GM19372 (cell line): ENCODE data around the gene CCL27.

ENCODE experiments used
- ATAC-seq: cut with Tn5 transposase; IDR thresholded peaks from one replicate; pipeline ENCODE4 v1.9.1; 2021; ENCODE audit warnings: mild to moderate bottlenecking, low read depth, moderate library complexity; ENCODE audit not compliant: unreplicated experiment

The CCL27 gene

DNA sequence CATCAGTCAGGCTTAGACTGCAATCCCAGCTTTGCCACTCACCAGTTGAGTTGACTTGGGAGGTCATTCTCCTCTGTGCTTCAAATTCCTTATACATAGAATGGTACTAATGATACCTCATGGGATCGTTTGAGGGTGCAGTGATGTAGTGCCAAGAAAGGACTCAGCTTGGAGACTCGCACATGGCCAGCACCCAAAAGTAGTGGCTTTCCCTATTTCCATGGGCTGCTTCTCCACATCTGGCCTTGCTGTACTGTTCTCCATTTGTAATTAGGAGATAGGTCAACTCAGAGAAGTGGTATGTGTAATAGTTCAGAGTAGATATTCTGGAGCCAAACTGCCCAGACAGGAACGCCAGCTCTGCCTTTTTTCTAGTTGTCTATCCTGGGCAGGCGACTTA lies 23.1 kb upstream of the CCL27 start:
- ATAC-seq = no peak

DNA sequence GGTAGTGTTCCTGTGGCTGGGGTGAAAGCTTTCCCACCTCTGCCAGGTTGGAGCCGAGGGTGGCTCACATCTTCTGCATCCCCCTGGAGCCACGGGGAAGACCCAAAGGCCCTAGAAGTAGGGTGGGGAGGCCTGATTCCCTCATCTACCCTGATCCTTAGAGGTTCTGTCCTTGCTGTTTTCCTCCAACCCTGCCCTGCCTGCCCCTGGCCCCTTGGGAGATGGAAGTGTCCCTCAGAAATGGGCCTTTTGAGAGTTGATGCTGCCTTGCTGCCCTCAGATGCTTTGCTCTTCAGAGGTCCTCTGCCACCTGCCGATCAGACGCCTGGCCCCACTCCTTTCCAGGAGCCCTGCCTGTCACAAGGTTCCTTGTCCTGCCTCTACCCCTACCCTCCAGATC lies 22.4 kb upstream of the CCL27 start:
- no peak for ATAC-seq

DNA sequence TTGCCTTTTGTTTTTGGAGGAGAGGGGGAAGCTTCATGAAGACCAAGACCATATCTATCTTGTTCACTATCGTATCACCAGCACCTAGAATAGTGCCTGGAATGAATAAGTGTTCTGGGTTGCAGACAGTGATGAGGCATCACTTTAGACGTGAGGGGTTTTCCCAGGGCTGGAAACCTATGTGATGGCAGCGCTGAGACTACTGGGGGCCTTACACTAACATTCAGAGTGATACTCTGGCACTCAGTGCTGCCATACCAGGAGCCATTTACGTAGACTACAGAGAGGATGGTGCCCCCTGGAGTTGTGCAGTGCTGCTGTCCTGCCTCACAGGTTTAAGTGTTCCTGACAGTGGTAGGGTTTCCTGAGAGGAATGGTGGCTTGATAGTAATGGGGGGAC lies 21.7 kb upstream of the CCL27 start:
- no peak for ATAC-seq

DNA sequence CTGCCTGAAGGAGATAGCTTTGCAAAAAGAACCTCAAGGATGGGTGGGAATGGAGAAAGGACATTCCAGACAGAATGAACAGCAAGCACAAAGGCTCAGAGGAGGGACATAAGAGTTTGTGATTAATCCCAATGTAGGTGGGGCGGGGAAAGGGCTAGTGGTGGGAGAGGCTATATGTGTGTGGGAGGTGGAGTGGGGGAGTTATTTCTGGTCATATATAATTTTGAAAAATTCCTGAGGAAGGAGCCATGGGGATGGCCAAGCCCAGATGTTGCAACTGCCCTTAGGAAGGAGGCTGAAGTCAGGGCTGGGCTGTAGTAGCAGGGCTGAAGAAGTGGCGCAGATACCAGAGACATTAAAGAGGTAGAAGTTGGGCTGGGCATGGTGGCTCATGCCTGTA lies 13.4 kb upstream of the CCL27 start:
- ATAC-seq = no peak

DNA sequence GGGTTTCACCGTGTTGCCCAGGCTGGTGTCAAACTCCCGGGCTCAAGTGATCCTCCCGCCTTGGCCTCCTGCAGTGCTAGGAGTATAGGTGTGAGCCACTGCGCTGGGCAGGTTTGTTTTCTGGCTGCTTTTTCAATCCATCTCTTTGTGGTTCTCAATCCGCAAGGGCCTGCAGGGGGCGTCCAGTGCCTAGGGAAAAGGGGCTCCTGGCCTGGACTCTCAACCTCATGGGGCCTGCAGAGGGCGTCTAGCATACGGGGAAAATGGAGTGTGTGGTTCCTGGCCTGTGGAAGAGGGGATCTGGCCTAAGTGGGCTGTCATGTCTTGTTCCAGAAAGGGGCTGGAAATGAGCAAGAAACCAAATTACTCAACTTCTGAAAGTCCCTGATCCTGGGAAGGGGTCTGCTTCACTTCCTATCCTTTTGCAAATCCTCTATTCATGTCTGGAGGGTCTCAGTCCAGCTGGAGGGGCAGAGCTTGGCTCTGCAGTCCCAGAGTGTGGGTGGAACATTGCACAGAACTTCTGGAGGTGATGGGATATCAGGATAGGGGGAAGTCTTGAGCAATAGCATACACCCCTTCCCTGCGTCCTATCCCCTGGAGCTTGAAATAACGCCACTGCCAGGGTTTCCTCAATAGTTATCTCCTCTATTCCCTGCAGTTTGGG lies 12.7 kb upstream of the CCL27 start:
- ATAC-seq = no peak

DNA sequence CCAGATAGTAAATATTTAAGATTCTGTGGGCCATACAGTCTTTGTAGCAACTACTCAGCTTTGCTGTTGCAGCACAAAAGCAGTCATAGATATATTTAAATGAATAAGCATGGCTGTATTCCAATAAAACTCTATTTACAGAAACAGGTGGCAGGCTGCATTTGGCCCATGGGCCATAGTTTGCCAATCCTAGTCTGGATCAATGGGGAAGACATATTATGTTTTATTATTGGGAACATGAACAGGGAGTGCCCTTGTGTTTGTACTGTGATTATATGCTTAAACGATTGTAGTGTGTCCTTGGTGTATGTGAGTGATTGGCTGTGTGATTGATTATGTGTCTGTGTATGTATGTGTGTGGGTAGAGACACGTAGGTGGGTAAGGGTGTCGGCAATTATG lies 12.0 kb upstream of the CCL27 start:
- ATAC-seq = no peak

DNA sequence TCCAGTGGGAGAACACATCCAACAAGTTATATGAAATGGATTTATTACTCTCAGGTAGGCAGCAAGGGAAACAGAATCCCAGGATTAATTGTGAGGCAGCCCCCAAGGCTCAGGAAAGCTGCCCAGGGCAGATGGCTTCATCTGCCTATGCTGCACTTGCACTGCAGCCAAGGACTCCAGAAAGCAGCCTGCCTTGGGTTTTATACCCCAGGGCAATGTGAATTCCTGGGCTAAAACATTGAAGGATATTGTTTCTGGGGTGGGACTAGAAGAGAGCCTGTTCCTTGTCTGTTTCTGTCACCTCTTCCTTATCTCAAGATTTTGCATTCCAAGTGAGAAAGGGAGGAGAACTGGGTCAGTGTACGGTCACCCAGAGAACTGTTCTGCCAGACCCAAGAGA lies 8.8 kb upstream of the CCL27 start:
- ATAC-seq = no peak

DNA sequence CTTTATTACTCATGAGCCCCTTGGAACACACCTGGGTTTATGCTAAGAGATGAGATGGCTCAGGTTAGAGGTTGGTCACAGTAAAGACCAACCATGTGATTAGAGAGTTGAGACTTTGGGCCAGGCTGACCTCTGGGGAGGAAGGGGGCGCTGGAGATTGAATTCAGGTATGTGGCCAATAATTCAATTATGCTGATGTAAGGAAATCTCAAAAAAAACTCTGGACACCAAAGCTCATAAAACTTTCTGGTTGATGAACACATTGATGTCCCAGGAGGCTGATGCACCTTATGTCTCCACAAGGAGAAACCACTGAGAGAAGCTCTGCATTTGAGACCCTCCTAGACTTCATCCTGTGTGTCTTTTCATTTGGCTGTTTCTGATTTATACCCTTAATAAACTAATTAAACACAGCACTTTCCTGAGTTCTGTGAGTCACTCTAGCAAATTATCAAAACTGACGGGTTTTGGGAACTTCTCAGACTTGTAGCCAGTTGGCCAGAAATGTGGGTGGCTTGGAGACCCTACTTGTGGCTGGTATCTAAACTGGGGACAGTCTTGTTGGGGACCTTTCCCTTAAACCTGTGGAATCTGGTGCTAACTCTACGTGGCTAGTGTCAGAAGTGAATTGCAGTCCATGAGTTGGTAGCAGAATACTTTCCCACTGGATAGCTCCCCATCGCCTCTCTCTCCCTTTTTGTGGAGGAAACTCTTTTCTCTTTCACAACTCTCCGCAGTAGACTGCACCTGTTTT lies 7.5 kb upstream of the CCL27 start:
- ATAC-seq = no peak

DNA sequence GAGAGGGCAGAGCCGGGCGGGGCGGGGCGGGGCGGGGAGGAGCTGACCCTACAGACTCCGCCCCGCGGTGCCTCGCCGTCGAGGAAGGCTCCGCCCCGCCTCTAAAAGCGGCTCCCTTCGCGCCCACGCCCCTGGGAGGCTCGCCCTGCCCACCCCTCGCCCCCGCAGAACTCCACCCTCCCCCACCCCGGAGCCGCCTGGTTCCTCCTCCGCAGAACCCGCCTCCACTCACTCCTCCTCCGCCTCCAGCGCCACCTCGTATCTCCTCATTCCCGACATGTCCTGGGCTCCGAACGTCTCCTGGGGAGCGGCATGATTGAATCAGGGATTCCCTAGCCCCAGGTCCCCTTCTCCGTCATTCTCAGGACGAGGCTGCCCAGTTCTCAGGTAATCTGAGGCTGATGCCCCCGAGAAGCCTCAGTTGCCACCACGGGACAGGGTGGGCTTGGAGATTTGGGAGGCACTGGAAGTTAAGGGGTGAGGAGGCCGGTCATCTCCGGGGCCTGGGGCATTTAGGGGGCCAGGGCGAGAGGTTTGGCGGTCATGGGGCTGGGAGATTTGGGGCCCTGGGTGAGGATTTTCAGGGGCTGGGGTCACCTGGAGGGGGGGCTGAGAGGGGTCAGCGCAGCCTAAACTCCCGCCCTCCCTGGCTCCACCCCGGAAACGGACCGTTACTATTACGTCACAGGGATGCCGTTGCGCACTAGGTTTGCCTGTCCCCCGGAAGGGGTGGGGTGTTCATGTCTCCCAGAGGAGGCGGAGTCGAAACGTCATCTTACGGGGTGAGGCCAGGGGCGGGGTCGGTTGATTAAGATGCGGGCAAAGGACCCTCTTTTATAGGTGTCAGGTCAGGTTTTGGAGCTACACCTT lies 3.2 kb upstream of the CCL27 start:
- ATAC-seq = peak; percentile 73

DNA sequence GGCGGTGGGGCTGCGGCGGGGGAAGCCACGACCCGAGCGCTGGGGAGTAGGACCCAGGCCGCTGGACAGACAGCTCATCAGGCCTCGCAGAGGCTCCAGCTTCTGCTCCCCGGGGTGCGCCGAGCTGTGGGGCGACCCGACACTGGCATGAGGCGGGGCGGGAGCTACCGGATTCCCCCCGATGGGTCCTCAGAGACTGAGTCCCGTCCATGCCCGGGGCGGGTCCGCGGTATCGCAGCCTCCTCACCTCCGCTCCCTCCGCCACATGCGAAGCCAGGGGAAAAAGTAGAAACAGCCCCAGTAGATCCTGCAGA lies 2.6 kb upstream of the CCL27 start:
- peak; percentile 5 for ATAC-seq

DNA sequence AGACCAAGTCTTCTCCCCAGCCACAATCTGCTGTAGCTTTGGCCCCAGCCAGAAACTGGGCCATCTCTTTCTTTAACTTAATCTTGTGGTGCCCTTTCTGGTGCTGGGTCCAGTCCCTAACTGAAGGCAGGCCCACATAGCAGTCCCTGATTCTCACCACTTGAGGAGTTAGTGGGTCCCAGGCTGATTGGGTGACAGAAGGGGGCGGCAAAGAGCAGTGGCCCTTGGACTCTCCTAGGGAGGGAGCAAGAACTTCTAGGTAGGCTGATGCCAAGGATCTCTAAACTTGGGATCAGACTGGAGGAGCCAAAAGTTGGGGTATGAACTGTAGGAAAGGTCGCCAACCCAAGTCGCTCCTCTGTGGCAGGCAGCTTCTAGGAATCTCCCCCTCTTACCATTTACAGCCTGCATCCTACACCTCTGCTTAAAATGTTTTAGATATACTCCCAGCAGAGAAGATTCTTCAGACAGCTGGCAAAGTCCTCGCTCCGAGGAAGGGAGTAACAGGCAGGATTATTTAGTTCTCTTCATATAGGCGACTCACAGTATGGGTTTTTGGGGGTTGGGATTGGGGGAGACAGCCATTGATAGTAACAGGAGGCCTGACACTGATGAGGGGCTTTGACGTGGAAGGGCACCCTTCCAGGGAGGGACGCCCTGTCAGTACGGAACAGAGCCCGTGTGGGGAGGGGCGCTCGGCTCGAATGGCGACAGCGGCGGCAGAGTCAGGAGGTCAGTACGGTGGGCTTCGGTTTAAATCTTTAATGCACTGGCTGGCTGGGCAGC lies 2.0 kb upstream of the CCL27 start:
- peak; percentile 52 for ATAC-seq

DNA sequence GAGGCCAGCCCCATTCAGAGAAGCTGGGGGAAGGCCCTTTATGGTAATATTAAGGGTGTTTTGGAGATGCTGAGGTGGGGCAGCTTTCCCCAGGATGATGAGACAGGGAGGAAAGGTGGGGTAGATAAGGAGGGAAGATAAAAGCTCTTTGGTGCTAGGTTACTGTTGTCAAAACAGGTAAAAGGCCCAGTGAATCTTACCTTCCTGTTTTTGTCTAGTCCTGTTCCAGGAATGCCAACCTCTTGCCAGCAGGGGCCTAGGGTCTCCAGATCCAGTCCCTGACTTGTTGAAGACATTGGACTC lies 797 bp upstream of the CCL27 start:
- ATAC-seq = no peak

DNA sequence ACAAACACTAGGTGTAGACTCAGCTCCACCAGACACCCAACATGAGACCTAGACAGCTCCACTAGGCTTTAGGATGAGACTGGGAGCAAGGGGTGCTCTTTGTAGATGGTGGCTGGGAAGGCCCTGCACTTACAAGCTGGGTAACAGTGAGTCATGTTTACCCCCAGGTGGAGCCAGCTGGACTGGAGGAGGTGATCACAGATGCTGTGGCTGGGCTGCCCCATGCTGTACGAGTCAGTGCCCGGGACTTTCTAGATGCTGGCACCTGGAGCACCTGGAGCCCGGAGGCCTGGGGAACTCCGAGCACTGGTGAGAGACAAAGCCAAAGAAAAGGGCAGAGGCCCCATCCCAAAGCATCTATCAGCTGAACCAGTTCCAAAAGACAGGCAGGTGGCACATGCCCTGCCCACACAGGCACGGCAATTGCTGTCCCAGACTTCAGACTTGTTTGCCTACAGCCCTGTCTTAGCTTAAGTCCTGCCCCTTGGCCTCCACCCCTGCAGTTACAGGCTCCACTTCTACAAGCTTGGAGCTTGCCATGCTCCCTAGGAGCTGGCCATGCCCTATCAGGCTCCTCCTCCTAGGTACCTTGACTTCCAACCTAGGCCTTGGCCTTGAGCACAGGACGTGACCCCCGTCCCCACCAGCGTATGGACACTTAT lies 2.7 kb downstream of the CCL27 start:
- no peak for ATAC-seq

DNA sequence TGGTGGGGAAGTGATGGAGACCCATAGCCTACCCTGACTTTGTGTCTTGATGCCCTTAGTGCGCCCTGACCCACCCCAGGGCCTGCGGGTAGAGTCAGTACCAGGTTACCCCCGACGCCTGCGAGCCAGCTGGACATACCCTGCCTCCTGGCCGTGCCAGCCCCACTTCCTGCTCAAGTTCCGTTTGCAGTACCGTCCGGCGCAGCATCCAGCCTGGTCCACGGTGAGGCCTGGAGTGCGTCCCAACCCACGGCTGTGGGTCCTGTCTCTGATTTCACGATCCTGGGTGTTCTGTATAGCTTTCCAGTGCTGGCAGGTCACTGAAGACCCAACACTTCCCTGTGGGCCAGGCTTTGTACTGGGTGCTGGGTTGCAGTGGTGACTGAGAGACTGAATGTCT lies 4.0 kb downstream of the CCL27 start:
- ATAC-seq = no peak

DNA sequence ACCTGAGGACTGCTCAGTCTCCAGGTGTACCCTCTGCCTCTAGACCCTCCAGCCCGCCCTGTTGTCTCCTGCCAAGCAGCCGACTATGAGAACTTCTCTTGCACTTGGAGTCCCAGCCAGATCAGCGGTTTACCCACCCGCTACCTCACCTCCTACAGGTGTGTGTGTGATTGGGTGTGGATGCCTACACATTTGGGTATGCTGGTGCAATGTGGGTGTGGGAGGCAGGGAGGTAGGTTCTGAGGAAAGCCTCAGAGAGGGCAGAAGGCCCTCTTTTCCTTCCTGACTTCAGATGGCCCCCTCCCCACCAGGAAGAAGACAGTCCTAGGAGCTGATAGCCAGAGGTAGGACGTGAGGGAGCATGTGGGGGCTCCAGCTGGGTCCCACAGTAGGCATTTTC lies 5.5 kb downstream of the CCL27 start:
- ATAC-seq = no peak

DNA sequence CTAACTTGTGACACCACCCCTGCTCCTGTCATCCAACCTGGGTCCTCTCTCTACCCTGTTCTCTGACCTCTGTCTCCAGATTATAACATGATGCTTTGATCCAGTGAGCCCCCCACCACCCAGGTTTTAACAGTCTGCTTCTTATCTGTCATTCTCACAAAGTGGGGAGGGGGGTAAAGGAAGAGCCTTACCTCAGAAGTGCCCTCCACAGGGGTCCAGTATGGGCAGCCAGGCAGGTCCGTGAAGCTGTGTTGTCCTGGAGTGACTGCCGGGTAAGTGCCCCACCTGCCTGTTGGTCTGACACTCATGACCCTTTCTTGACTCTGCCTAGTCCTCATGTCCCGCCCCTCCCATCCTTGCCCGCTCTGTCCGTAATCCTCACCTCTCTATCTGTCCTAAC lies 7.1 kb downstream of the CCL27 start:
- ATAC-seq = no peak

DNA sequence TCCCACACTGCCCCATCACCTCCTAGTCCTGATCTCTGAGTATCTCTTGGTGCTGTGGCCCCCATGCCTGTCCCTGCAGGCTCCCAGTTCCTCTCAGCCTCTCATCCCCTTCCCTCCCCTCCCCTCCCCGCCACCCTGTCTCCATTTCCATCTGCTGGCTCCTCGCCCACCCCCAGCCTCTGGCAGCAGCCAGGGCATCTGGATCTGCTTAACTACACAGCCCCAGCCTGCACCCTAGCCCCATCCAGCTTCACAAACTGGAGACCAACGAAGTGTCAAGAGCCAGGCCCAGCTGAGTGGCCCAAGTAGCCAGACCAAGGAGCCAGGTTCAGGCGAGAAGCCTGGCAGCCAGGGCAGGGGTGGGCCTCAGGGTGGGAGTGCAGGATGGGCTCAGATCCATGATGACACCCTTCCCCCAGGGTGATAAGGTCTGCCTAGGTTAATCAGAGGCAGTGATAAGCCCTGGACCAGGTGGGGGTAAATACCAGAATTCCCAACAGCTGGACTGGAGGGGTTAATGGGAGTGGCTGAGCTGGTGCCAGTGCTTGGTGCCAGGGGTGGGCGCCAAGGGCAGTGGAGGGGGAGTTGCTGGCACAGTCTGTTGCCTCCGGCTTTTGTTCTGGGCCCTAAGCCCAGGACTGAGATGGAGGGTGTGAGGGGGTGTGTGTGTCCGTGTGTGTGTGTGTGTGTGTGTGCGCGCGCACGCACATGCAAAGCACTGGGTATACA lies 8.0 kb downstream of the CCL27 start:
- no peak for ATAC-seq

DNA sequence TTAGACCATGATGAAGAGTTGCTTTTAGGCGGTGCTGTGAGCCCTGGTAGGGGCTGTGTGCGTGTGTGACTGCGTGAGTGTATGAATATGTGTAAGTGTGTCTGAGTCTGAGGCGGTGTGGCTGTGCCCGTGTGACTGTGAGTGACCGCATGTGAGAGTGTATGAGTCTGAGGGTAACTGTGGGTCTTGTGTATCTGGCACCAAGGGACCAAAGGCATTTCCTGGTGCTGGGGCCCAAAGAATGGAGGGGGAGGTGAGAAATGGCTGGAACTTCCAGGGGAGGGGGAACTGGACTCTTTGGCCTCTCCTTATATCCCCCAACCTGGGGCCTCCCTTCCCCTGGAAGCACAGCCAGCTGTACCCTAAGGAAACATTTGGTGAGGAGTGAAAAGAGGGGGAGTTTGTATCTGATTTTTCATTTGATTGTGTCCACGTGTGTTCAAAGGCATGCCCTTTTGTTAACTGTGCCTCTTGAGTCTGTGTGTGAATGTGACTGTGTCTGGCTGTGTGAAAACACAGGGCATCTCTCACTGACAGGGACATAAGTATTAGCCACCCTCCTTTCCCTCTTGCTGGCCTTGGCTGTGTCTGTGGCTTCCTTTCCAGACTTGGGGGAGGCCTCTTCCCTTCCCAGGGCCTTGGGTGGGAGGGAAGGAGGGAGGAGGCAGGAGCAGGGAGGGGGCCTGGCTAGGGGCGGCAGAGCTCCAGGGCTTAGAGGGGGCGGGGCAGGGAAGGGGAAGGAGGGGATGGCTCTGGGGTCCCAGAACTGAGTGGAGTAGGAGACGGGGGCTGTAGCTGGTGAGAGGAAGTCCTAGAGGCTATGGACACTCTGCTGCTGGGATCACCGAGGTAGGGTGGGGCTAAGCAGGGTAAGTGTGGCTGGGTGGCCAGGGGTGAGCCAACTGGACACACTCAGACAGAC lies 9.0 kb downstream of the CCL27 start:
- ATAC-seq = no peak

DNA sequence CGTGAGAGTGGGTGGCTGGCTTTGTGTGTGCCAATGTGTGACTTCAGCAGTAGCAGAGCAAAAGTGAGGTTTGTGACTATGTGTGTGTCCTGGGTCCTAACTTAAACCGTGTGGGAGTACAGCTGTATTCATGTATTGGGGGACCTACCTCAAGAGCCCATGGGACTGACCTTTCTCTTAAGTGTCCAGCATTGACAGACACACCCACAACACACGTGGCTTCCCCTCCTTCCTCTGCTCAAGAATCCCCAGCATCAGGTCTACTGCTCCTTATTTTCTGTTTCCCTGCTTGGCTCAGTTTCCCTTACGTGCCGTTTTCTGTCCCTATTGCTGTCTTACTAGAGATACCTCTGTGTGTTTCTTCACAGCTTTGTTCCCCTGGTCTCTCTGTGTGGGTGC lies 9.9 kb downstream of the CCL27 start:
- no peak for ATAC-seq
